Gastroesophageal sphincter (tissue), 4 donors: ENCODE data around the gene CDK8. TPM values are rescaled to one million over a fixed set of nuclear protein-coding genes. Genes with fewer than 3 reads are reported as not detected.

Experiments used
- ATAC-seq: fragments of 150-250 bp; one replicate; pipeline ENCODE4 v1.9.1; 2016; ENCODE audit warnings: mild to moderate bottlenecking, moderate library complexity
- H3K27ac ChIP-seq, 4 donors: fragments of 200-600 bp; sonication (generic) in 3 of 4; 1 replicate in 3 of 4; 2 replicates in 1 of 4; pipeline ENCODE4 v1.5.1; 2016 to 2019
- H3K27me3 ChIP-seq: fragments of 200-600 bp; sonication (generic); one replicate; pipeline ENCODE4 v1.5.1; 2019
- H3K36me3 ChIP-seq, 2 donors: fragments of 200-600 bp; sonication (generic); one replicate each; pipeline ENCODE4 v1.5.1; 2019; ENCODE audit warnings: control low read depth in 1 of 2
- H3K4me1 ChIP-seq, 3 donors: fragments of 200-600 bp; sonication (generic); 1 replicate in 2 of 3; 2 replicates in 1 of 3; pipeline ENCODE4 v1.5.1; 2016 to 2019; ENCODE audit warnings: control low read depth in 2 of 3
- H3K4me3 ChIP-seq, 2 donors: fragments of 200-600 bp; sonication (generic); one replicate each; pipeline ENCODE4 v1.5.1; 2019; ENCODE audit warnings: mild to moderate bottlenecking in 1 of 2, moderate library complexity in 1 of 2
- H3K9me3 ChIP-seq, 3 donors: fragments of 200-600 bp; sonication (generic); one replicate each; pipeline ENCODE4 v1.5.1; 2017 to 2019; ENCODE audit warnings: control low read depth in 2 of 3
- EP300 ChIP-seq: sonication (generic); formaldehyde crosslinking; IDR thresholded peaks from one replicate; pipeline ENCODE4 v1.6.1; 2017; ENCODE audit warnings: antibody characterized with exemption, mild to moderate bottlenecking
- POLR2A ChIP-seq, 2 donors: fragments of 450-650 bp; IDR thresholded peaks; one replicate each; pipeline ENCODE4 v1.6.1; 2017; ENCODE audit warnings: antibody characterized with exemption in 2 of 2, mild to moderate bottlenecking in 2 of 2, moderate library complexity in 1 of 2
- POLR2AphosphoS5 ChIP-seq: sonication (generic); formaldehyde crosslinking; IDR thresholded peaks from one replicate; pipeline ENCODE4 v1.6.1; 2017; ENCODE audit warnings: antibody characterized with exemption
- WGBS, 2 donors: methylation state at CpG; one replicate each; pipeline ENCODE4 v1.1.5; 2018; ENCODE audit warnings: low coverage in 1 of 2; 5-methylcytosine and 5-hydroxymethylcytosine counted together
- total RNA-seq, 4 donors: library from RNA; depleted of rRNA; stranded (reverse); fragments of >200 nt; gene quantifications; one replicate each; pipeline ENCODE4 v1.1.0, GENCODE V29; 2016
- TF ChIP-seq, protein P1 (sequence below), 4 experiments: fragments of 200-600 bp in 2 of 4; fragments of 450-650 bp in 2 of 4; sonication (generic) in 1 of 4; IDR thresholded peaks; one replicate each; pipeline ENCODE4 v1.5.1; 2017 to 2019; ENCODE audit warnings: antibody characterized with exemption in 4 of 4, mild to moderate bottlenecking in 2 of 4, moderate library complexity in 2 of 4

CDK8 gene
- total RNA-seq, 4 donors from 2014 or later = 16.2 to 25.5 (median 23.3) TPM

DNA sequence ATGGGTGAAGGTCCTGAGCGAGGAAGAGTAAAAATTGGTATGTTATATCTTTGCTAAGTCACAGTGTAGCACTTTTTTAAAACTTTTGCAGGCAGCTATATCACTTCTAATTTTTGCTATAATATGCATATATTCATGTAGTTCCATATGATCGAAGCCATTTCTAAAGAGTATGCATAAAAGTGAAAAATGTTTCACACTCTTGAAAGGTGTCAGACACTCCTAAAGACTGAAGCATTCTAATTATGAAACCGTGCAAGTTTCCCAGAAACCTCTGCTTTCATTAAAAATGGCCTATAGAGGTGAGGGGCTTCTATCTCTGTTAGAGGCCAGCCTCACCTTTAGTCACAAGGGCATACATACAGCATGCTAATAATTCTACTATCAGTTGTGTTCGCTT, 128.9 kb downstream of the CDK8 start:
- TF ChIP-seq POLR2A (IDR thresholded peaks at IDR 0.05) = no peak
- no peak for TF ChIP-seq EP300
- TF ChIP-seq, protein P1, sequence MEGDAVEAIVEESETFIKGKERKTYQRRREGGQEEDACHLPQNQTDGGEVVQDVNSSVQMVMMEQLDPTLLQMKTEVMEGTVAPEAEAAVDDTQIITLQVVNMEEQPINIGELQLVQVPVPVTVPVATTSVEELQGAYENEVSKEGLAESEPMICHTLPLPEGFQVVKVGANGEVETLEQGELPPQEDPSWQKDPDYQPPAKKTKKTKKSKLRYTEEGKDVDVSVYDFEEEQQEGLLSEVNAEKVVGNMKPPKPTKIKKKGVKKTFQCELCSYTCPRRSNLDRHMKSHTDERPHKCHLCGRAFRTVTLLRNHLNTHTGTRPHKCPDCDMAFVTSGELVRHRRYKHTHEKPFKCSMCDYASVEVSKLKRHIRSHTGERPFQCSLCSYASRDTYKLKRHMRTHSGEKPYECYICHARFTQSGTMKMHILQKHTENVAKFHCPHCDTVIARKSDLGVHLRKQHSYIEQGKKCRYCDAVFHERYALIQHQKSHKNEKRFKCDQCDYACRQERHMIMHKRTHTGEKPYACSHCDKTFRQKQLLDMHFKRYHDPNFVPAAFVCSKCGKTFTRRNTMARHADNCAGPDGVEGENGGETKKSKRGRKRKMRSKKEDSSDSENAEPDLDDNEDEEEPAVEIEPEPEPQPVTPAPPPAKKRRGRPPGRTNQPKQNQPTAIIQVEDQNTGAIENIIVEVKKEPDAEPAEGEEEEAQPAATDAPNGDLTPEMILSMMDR (IDR thresholded peaks at IDR 0.05) = no peak
- no peak for TF ChIP-seq POLR2AphosphoS5
- no peak for ATAC-seq
- Histone ChIP-seq H3K4me1 (no peaks in the 10 kb centered on the region), H3K36me3 (peaks cover 0 to 26% of the 10 kb centered on the region in 2 donors), H3K4me3 (no peak overlapping the region), H3K27me3 (no peaks in the 10 kb centered on the region), H3K9me3 (no peaks in the 10 kb centered on the region), H3K27ac (no peak overlapping the region)
- WGBS, 2 donors = 95 to 98% methylated on average over 3 to 4 of the region's 4 CpGs

DNA sequence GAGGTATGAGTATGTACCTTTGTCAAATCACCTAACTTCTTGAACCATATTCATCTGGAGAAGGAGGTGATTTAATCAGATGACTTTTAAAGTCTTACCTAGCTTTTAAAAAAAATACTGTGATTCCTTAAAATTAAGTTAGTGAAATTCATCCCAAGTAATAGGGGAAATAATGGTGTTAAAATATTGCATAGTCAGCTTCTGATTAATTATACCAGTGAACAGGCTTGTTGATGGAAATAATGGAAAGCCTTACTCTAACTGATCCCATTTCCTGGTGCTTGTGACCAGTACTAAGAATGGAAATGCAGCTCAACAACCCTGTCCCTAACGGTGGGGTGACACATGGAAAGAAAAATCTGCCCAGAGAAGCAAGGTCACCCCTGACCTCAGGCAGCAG, 130.7 kb downstream of the CDK8 start:
- TF ChIP-seq, protein P1 (IDR thresholded peaks at IDR 0.05) = no peak
- no peak for TF ChIP-seq POLR2A (IDR thresholded peaks at IDR 0.05)
- WGBS, 2 donors = 92 to 100% methylated on average over 1 of the region's 1 CpG
- Histone ChIP-seq H3K4me1 (no peaks in the 10 kb centered on the region), H3K4me3 (no peak overlapping the region), H3K9me3 (no peaks in the 10 kb centered on the region), H3K36me3 (peaks cover 0 to 43% of the 10 kb centered on the region in 2 donors), H3K27ac (no peak overlapping the region), H3K27me3 (no peaks in the 10 kb centered on the region)
- no peak for ATAC-seq

DNA sequence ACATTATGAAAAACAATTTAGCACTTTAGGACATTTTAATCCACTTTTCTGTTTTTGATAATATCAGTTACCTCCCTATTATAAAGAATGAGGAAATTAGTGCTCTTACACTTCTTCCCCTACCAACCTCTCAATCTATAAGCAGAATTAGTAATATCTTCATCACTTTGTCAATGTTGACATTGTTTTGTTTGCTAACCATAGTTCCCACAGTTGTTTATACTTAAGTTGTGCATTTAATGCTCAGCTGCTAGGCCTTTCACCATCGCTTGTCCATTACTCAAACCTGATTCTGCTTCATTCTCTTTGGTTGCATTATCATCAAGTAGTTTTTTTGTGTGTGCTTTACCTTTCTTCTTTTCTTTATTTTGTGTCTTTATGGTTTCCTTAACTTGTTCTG, 132.1 kb downstream of the CDK8 start:
- Histone ChIP-seq H3K4me3 (no peak overlapping the region), H3K9me3 (no peaks in the 10 kb centered on the region), H3K27me3 (no peaks in the 10 kb centered on the region), H3K4me1 (no peaks in the 10 kb centered on the region), H3K36me3 (peaks cover 0 to 58% of the 10 kb centered on the region in 2 donors), H3K27ac (no peak overlapping the region)
- TF ChIP-seq, protein P1 (IDR thresholded peaks at IDR 0.05) = no peak
- TF ChIP-seq EP300 (no peak), POLR2AphosphoS5 (no peak), POLR2A (IDR thresholded peaks at IDR 0.05) (no peak)
- ATAC-seq = no peak
- 87 to 100% methylated on average over 1 of the region's 1 CpG for WGBS, 2 donors

DNA sequence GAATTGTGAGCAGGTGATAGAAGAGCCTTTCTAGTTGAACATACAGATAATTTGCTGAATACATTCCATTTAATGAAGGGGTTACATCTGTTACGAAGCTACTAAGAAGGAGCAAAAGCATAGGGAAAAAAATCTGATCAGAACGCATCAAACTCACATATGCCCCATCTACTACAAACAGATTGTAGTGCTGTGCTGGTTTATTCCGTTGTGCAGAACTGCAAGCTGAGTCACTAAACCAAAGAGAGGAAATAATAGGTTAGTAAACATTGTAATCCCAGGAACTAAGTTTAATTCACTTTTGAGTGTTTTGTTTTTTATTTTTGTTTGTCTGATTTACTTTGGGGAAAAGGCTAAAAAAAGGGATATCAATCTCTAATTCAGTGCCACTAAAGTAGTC, 136.3 kb downstream of the CDK8 start:
- no peak for ATAC-seq
- Histone ChIP-seq H3K4me3 (no peak overlapping the region), H3K9me3 (no peaks in the 10 kb centered on the region), H3K36me3 (peaks cover 0 to 58% of the 10 kb centered on the region in 2 donors), H3K27ac (no peak overlapping the region), H3K27me3 (no peaks in the 10 kb centered on the region), H3K4me1 (no peaks in the 10 kb centered on the region)
- TF ChIP-seq EP300 = no peak
- TF ChIP-seq, protein P1 (IDR thresholded peaks at IDR 0.05) = no peak
- no peak for TF ChIP-seq POLR2A (IDR thresholded peaks at IDR 0.05)
- no peak for TF ChIP-seq POLR2AphosphoS5
- WGBS, 2 donors = 93 to 95% methylated on average over 3 of the region's 3 CpGs

DNA sequence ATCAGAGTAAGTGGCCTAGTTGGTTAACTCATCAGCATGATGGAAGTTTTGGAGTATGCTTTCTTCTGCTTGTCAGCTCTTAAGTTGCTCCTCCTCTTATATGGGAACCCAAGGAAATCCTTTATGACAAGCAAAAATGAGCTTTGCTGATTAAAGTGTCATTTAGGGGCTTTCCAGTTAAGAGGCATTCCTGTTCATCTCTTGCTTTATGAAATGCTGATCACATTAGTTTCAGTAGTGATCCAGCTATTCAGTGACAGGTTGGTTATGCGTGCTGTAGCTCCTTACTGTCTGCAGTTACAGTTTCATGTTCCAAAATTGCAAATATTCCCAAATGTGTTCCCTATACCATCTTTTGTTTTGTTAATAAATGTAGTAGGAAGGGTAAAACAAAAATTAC, 146.6 kb downstream of the CDK8 start:
- no peak for ATAC-seq
- Histone ChIP-seq H3K27ac (no peak overlapping the region), H3K4me3 (no peak overlapping the region), H3K27me3 (no peaks in the 10 kb centered on the region), H3K36me3 (peaks cover 0 to 62% of the 10 kb centered on the region in 2 donors), H3K4me1 (no peaks in the 10 kb centered on the region), H3K9me3 (no peaks in the 10 kb centered on the region)
- TF ChIP-seq POLR2A (IDR thresholded peaks at IDR 0.05) (no peak), POLR2AphosphoS5 (no peak), EP300 (no peak)
- TF ChIP-seq, protein P1 (IDR thresholded peaks at IDR 0.05) = no peak
- 88 to 100% methylated on average over 1 of the region's 1 CpG for WGBS, 2 donors
